ENCODE data around the gene SMC3.
"Not testable (repeated sequence)": the region's sequence is repeated elsewhere in the genome, so short reads cannot be mapped to it uniquely, and the experiment has no call there.

Gene SMC3

DNA sequence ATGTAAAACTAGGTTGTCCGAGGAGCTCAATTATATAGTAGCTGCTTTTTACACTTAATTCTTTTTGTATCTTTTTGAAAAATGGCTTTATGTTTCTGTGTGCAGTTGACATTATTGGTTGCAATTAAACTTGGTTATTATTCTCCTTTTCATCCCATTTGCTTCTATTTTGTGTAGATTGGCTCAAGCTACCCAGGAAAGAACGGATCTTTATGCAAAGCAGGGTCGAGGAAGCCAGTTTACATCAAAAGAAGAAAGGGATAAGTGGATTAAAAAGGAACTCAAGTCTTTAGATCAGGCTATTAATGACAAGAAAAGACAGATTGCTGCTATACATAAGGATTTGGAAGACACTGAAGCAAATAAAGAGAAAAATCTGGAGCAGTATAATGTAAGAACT lies 16.5 kb downstream of the SMC3 start:
- DNase-seq (ENCODE audit: low spot score), result no peak

DNA sequence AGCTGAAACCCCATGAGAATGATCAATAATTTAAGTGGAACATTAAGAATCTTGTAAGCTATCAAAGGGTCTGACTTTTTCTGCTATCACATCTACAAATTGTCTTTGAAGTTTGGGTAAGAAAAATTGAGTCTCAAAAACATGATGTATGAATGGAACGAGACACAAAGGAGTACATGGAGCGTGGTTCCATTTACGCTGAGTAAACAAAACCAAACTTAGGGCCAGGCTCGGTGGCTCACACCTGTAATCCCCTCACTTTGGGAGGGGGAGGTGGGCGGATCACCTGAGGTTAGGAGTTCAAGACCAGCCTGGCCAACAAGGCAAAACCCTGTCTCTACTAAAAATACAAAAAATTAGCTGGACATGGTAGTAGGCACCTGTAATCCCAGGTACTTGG lies 24.3 kb downstream of the SMC3 start:
- no peak for DNase-seq (ENCODE audit: low spot score)

DNA sequence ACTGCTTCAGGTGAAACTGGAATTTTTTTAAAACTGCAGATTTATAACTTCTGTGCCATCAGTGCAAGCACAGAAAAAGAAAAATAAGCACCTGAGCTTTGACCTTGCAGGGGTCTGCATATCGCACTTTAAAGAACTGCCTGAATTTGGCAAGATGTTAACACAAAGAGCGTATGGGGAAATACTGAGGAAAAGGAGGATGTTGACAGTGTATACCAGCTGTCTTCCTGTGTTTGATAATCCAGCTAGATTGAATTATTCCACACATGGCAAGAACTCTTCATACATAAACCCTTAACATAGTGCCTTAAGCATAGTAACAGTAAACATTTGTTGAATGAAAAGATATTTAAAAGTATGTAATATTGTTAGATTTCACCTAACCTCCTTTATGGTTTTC lies 30.0 kb downstream of the SMC3 start:
- no peak for DNase-seq (ENCODE audit: low spot score)

DNA sequence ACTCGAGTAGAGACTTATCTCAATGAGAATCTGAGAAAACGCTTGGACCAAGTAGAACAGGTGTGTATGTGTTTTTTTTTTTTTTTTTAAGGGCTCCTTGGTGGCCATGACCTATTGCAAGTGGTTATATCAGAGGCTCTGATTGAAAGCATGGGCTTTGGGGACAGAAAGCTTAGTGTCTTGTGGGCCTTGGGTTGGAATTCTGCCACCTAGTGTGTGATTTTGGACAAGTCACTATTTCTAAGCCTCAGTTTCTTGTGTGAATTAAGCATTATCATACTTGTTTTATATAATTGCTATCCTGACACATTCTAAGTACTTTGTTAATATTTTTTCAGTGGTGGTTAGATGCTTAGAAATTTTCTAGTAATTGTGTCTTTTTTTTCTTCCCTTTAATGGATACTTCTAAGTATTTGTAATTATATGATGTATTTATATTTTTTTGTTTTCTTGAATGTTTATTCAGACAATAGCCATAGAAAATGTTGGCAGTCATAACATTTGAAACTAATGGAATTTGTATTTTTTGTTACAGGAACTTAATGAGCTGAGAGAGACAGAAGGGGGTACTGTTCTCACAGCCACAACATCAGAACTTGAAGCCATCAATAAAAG lies 33.1 kb downstream of the SMC3 start:
- peak; percentile 41 for DNase-seq (ENCODE audit: low spot score)

DNA sequence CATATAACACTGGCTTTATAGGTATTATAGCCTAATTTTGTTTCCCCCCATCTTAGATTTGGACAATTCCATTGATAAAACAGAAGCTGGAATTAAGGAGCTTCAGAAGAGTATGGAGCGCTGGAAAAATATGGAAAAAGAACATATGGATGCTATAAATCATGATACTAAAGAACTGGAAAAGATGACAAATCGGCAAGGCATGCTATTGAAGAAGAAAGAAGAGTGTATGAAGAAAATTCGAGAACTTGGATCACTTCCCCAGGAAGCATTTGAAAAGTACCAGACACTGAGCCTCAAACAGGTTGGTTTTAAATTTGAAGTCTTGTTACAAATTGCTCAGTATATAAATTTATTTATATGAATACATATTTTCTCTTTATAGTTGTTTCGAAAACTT lies 34.1 kb downstream of the SMC3 start:
- no peak for DNase-seq (ENCODE audit: low spot score)

DNA sequence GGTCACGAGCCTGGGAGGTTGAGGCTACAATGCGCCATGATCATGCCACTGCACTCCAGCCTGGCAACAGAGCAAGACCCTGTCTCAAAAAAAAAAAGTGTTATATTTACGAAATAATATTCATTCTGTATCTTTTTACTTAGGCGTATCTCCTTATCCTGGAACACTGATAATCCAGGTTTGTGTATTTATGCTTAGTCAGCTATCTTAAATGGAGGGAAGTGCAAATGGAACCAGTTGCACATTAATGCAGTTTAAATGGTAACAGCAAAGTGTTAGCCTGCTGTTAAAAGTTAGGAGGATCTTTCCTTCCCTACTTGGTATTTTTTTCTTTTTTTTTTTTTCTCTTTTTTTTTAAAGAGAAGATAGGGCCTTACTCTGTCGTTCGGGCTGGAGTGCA lies 40.6 kb downstream of the SMC3 start:
- no peak for DNase-seq (ENCODE audit: low spot score)

DNA sequence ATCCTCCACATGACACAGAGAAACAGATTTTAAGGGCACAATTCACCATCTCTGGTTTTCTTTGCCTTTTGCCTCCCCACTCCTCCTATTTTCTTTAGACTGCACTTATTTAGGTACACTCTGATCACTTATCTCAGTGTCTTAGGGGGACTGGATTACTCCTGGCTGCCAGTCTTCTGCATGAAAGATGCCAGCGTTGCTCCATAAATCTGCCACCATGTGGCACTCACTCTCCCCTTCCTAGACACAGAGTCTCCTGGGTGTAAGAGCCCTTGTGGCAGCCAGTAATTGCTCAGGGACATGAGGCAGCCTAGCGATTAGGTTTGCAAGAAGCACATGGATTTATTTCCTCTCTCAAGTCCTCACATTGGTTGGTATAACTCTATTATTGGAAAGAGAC lies 42.1 kb downstream of the SMC3 start:
- no peak for DNase-seq (ENCODE audit: low spot score)

DNA sequence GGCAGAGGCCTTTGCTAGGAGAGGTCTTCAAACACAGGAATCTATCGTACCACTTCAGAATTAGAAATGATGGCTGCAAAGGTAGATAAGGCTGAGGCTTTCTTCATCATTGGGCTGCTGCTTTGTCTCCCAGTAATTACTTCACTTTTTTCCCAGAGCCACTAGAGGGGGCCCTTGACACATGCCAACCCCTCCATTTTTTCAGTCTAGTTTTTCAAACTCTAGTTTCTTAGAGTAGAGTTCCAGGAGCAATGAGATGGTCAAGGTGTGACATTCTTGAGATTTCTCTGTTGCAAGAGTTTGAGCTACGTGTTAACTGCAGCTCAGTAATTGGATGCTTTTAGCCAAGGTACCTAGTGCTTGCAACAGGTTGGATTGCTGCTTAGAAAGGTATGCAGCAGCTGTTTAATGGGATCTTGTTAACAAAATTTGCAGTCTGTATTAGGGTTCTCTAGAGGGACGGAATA lies 42.8 kb downstream of the SMC3 start:
- peak; percentile 78 for DNase-seq (ENCODE audit: low spot score)

DNA sequence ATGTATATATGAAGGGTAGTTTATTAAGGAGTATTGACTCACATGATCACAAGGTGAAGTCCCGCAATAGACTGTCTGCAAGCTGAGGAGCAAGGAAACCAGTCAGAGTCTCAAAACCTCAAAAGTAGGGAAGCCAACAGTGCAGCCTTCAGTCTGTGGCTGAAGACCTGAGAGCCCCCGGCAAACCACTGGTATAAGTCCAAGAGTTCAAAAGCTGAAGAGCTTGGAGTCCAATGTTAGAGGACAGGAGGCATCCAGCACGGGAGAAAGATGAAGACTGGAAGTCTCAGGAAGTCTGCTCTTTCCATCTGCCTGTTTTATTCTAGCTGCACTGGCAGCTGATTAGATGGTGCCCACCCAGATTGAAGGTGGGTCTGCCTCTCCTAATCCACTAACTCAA lies 43.3 kb downstream of the SMC3 start:
- DNase-seq (ENCODE audit: low spot score), result not testable (repeated sequence)

DNA sequence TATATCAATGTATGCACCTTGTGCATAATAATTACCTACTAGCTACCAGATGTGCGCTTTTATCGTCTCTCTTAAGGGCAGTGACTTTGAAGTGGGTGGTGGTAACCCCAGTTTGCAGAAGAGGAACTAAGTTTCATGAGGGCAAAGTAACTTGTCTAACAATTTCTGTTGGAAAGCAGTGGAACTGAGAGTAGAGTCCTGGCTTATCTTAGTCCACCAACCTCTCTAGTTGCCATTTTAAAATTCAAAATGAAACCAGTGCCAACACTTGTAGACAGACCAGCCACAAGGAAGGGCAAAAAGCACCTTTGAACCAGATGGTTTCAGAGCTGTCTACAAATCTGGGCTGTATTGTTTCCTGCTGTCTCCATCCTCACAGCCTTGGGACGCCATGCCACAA lies 44.6 kb downstream of the SMC3 start:
- DNase-seq (ENCODE audit: low spot score), result no peak

DNA sequence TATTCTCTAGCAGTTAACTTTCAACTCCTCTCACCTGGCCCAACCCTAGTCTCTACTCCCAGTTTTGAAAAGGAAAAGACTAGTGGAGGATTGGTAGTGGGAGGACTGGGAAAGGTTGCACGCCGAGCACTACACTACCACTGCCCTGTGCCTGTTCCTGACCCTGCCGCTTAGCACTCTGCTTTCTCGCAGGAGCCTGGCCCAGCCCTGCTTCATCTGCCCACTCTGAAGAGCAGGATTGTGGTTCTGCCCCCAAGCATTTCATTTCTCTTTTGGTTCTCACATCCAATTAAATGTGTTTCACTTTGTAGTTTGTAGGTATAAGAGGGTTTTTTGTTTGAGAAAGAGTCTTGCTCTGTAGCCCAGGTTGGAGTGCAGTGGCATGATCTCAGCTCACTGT lies 45.1 kb downstream of the SMC3 start:
- DNase-seq (ENCODE audit: low spot score), result no peak

DNA sequence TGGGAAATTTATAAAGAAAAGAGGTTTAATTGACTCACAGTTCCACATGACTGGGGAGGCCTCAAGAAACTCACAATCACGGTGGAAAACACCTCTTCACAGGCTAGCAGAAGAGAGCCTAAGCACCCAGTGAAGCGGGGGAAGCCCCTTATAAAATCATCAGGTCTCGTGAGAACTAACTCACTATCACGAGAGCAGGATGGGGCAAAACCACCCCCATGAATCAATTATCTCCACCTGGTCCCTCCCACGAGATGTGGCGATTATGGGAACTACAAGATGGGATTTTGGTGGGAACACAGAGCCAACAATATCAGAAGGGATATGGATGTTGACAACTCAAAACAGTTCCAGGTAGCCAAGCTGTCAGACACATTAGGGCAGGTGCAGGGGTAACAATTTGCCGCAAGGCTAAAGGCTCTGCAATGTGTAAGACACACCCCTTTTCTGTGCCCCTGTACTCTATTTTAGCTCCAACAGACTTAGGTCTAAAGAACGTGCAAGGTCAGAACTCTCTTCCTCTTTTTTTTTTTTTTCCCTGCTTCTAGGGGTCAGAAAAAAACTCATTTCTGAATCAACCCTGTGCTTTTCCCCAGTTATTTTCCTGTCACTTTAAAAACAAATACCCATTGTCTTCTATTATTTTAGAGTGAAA lies 46.0 kb downstream of the SMC3 start:
- DNase-seq (ENCODE audit: low spot score), result no peak

DNA sequence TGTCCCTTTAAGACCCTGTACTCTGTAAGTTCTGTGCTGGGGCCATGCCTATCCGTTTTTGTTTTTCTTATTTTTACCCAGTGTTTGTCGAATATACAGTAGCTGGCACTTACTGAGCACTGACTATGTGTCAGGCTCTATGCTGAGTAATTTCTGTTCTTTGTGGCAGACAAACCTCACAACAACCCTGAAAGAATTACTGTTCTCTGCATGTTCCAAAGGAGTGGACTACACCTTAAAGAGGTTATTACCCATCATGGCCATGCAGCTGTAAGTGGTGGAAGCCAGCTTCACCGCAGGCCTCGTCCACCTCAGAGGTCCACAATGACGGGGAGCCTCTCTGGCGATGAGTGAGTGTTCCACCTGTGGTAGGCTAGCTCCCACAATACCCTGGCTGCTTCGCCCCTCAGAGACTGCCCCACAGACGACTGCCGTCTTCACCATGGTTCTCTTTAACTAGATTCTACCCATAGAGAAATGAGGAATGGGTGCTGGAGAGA lies 46.6 kb downstream of the SMC3 start:
- no peak for DNase-seq (ENCODE audit: low spot score)

DNA sequence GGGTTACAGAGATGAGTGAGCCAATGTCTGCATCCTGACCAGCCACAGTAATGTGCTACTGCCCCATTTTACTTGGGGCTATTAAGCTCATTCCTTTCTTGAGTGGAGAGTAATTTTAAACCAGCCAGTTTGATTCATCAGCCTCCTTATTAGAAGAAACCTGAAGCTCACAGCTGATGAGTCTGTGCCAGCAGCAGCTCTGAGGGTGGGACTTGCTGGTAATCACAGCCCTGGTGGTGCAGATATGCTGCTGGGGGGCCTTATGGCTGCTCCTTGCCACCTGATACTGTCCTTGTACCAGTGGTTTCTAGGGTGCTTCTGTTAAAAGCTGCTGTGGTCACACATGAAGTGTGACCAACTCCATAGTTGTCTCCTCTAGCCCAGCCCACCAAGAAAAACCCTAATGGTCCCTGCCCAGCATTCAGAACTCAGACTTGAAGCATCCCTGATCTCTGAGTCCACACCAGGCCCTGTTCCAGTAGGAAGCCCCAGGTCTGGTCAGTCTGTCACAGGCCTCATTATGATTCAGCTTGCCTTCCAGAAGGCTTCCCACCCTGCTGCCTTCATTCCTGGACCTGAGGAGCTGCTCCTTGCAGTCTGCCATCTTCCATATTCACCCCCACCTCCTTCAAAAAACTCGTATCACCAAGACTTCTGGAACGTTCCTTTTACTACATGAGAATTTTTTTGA lies 47.7 kb downstream of the SMC3 start:
- no peak for DNase-seq (ENCODE audit: low spot score)

DNA sequence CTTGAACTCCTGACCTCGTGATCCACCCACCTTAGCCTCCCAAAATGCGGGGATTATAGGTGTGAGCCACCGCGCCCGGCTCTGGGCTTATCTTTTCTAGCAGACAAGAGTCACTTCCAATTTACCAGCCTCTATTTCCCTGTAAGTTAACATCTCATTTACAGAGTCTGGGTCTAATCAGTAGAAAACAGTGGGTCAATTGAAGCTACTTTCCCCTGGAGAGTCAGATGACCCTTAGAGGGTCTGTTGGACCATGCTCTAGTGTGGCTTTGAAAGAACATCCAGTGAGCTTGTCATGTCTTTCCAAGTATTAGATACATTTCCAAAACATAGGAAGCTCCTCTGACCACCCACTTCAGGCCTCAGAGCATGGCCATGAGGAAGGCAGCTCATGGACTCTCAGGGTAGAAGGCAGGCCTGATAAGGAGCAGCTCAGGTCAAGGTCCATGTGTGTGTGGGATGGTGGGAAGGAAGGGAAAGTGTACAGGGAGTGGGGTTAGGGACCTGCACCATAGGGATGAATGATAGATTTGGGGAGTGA lies 49.1 kb downstream of the SMC3 start:
- DNase-seq (ENCODE audit: low spot score), result no peak

DNA sequence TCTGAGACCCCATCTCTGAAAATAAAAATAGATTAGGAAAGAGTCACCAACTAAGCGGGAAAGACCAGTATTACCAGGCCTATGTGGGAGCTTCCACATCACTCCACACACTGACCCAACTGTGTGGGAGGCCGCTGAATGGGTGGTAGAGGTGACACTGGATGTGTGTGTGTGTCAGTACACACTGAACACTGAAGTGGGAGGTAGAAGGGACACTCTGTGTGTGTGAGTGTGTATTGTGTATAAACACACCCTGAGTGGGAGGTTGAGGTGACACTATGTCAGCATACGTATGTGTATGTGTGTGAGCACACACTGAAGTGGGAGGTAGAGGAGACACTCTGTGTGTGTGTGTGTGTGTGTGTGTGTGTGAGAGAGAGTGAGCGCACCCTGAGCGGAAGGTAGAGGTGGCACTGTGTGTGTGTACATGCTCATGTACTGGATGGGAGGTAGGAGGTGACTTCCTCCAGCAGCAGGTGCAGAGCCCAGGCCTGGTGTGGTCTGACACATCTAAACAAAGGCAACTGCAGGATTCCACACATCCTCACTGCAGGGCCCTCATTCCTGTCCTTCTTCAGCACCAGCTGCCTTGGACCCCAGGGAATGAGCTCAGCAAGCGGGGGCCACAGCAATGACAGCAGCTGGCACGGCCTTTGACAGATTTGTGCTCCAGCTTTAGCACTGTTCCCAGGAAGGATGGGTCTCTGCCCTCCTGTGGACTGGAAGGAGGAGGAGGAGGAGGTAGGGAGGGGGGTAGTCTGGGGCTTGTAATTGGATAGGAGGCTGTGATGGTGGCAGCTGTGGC lies 50.1 kb downstream of the SMC3 start:
- DNase-seq (ENCODE audit: low spot score), result no peak

DNA sequence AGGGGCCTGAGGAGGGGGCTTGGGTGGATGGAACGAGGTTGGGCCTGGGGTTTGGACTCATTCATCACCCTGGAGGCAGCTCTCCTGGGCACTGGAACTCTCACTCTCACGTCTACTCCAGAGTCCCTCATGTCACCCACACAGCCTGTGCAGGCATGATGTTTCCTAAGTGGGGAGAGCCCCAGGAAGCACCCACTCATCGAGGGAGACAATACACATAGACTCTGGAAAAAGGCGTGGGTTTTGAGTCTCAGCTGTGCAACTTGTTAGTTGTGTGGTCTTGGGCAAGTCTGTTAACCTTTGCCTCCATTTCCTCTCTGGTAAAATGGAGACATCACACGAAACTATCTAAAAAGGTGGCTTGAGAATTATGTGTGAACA lies 50.7 kb downstream of the SMC3 start:
- DNase-seq (ENCODE audit: low spot score), result no peak

DNA sequence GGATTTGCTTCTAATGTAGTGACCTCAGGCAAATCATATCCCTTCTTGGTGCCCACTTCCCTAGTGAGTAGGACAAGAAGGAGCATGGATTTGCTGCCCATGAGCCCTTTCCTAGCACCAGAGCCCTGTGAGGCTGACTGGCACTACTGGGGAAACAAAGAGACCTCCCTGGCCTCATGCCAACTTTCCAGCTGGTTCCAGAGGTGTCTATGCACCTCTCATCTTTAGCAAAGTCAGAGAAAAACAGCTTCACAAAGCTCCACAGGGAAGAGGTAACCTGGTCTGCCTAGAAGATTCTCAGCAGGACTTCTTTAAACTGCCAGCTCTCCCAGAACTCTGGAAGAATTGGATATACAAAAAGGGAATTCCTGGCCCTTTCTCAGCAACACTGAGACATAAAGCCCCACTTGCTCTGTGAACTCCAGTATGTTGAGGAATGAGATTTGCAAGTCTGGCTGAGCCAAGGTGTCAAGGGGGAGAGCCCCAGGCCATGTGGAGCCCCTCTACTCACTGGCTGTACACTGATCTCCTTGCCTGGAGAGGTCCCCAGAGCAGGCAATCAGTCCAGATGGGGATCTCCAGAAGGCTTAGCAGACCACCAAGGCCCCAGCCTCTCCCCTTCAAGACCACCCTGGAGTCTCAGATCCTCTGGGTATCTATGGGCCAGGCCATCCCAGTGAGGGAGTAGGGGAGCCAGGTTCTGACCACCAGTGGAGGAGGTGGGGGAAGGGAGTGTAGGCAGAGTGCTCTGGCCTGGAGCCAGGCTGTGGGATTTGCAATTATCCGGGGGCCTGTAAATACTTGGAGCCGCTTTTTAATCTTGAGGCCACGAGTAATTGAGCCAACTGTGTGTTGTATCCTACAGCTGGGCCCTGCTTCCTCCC lies 52.3 kb downstream of the SMC3 start:
- DNase-seq (ENCODE audit: low spot score), result no peak

DNA sequence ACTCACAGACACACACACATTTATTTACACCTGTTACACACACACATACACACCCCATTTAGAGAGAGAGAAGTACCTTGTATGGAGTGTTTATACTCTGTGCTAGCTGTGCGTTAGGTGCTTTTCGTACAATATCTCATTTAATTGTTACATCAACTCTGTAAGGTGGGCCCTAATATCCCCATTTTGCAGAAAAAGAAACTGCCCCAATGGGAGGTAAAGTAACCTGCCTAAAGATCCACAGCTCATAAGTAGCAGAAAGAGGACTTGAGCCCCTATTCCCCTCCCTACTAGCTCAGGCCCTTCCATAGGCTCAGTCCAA lies 52.9 kb downstream of the SMC3 start:
- no peak for DNase-seq (ENCODE audit: low spot score)

DNA sequence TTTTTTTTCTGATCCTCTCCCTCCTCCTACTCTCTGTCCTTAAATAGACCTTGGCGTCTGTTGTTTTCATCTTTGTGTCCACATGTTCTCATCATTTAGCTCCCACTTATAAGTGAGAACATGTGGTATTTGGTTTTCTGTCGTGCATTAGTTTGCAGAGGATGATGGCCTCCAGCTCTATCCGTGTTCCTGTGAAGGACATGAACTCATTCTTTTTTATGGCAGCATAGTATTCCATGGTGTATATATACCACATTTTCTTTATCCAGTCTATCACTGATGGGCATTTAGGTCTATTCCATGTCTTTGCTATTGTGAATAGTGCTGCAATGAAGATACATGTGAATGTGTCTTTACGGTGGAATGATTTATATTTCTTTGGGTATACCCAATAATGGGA lies 55.8 kb downstream of the SMC3 start:
- DNase-seq (ENCODE audit: low spot score), result not testable (repeated sequence)

DNA sequence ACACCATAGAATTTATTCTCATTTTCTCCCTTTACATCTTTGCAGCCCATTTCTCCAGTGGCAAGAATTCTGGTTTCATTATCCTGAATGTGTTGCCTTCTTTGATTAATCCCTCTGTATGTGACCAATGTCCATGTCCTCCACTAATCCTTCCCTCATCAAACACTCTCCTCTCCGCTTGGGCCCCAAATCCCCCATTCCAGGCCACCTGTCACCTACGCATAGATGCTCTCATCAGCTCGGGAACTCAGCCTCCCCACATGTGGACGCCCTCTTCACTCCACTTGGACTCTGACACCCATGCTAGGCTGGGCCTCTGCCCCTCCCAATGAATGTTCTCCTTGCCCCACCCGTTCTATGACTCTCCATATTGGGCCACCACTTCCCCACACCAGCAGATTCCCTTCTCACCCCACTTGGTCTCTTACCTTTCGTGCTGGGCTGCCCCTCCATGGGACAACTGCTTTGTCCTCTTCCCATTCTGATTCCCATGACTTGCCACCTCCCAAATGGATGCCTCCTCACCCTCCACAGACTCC lies 57.9 kb downstream of the SMC3 start:
- DNase-seq (ENCODE audit: low spot score), result no peak
